ENCODE results near the gene ZSCAN9.

- TF ChIP-seq, protein P1, sequence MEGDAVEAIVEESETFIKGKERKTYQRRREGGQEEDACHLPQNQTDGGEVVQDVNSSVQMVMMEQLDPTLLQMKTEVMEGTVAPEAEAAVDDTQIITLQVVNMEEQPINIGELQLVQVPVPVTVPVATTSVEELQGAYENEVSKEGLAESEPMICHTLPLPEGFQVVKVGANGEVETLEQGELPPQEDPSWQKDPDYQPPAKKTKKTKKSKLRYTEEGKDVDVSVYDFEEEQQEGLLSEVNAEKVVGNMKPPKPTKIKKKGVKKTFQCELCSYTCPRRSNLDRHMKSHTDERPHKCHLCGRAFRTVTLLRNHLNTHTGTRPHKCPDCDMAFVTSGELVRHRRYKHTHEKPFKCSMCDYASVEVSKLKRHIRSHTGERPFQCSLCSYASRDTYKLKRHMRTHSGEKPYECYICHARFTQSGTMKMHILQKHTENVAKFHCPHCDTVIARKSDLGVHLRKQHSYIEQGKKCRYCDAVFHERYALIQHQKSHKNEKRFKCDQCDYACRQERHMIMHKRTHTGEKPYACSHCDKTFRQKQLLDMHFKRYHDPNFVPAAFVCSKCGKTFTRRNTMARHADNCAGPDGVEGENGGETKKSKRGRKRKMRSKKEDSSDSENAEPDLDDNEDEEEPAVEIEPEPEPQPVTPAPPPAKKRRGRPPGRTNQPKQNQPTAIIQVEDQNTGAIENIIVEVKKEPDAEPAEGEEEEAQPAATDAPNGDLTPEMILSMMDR (IDR thresholded peaks at IDR 0.05; ENCODE audit: insufficient read depth, low read length, poor library complexity, severe bottlenecking) = no peak
- no peak for TF ChIP-seq EZH2phosphoT487 (conservative IDR thresholded peaks at IDR 0.05; ENCODE audit: low read length)
Measured at GRCh38 chr6:28269492-28269891, 44.4 kb downstream of the ZSCAN9 start.
